ENCODE measurements around the gene IL1F10.

GRCh38 chr2:113018509-113018908 is 49.3 kb upstream of the IL1F10 start:
- TF ChIP-seq, protein P1, sequence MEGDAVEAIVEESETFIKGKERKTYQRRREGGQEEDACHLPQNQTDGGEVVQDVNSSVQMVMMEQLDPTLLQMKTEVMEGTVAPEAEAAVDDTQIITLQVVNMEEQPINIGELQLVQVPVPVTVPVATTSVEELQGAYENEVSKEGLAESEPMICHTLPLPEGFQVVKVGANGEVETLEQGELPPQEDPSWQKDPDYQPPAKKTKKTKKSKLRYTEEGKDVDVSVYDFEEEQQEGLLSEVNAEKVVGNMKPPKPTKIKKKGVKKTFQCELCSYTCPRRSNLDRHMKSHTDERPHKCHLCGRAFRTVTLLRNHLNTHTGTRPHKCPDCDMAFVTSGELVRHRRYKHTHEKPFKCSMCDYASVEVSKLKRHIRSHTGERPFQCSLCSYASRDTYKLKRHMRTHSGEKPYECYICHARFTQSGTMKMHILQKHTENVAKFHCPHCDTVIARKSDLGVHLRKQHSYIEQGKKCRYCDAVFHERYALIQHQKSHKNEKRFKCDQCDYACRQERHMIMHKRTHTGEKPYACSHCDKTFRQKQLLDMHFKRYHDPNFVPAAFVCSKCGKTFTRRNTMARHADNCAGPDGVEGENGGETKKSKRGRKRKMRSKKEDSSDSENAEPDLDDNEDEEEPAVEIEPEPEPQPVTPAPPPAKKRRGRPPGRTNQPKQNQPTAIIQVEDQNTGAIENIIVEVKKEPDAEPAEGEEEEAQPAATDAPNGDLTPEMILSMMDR (IDR thresholded peaks at IDR 0.05; ENCODE audit: low read depth, low read length, missing input control): no peak
- TF ChIP-seq, protein P2, sequence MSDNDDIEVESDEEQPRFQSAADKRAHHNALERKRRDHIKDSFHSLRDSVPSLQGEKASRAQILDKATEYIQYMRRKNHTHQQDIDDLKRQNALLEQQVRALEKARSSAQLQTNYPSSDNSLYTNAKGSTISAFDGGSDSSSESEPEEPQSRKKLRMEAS (IDR thresholded peaks at IDR 0.05): no peak
- no peak for TF ChIP-seq SP1 (IDR thresholded peaks at IDR 0.05)
- TF ChIP-seq RAD21 (IDR thresholded peaks at IDR 0.05): no peak
- TF ChIP-seq ZBTB33 (IDR thresholded peaks at IDR 0.05): no peak
- TF ChIP-seq YY1 (IDR thresholded peaks at IDR 0.05): no peak
- no peak for TF ChIP-seq EGR1 (IDR thresholded peaks at IDR 0.05; ENCODE audit: low read depth in 2 of 2)
- TF ChIP-seq REST (IDR thresholded peaks at IDR 0.05): no peak

Measured in liver (tissue), 3 donors.